GM21423 (cell line): ENCODE results near the gene BCL11A.

Experiments used
- ATAC-seq: cut with Tn5 transposase; IDR thresholded peaks from one replicate; pipeline ENCODE4 v1.9.1; 2021; ENCODE audit warnings: mild to moderate bottlenecking, moderate library complexity; ENCODE audit not compliant: unreplicated experiment

Gene BCL11A

DNA sequence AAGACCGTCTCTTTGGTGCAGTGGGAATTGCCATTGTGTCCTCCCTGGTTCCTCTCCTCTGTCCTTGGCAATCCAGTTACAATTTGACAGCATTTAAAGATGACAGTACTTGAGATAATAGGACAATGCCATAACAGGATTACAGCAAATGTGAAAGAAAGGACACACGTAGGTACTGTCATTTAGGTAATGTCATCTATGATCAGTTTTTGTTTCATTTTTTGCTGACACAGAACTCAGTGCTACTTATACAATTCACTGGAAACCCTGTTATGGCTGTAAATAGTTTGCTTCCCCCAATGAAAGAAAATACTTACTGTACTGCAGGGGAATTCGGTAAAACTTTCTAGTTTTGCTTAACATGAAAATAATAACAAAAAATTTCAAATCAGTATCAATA is 65.2 kb downstream of the BCL11A start:
- peak; percentile 50 for ATAC-seq

DNA sequence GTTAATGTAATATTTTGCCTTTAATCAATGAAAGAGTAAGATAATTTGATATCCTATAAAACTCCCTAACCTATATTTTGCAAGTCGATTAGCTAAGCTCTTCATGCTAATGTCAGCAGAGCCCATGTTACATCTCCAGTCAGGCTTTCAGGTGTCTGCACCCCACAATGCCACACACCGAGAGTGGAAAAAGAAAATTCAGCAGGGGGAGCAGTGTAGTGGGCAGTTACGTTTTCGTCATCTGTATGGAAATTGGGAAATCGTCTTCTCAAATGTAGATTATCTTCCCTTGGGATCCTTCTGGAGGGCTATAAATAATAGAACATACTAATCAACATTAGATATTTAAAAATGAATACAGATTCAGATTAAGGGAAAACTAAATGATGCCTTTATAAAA is 66.3 kb downstream of the BCL11A start:
- ATAC-seq: no peak

DNA sequence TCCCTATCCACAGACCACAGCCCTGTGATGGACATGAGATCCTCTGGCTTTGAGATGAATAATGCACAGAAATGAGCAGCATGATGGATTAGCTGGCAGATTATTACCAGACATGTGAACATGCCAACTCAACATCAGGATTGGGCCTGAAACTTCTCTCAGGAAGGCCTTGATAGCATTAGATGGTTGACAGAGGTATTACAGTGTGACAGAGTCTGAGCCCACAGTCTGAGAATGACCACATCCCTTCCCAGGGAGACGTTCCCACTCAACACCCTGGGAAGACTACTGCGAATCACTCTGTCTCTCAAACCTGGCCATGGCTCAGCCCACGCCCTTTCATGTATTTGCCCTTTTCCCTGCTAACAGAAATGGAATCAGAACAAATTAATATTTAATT is 66.9 kb downstream of the BCL11A start:
- ATAC-seq: no peak

DNA sequence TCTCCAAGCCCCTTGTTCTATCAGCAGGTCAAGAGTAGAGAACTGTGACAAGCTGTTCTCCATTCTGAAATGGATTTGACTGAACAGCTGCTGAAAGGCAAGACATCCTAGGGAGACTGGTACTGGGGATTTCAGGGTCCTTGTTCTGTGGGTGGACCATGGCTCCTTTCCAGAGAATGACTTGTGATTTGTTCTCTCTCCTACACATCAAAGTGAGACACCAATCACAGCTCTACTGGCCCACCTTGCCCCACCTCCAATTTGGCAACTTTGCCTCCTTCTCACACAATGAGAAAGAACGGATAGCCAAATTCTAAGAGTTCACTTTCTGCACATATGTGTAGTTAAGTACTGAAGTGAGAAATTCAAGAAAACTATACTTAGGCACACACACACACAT is 67.4 kb downstream of the BCL11A start:
- ATAC-seq: no peak

DNA sequence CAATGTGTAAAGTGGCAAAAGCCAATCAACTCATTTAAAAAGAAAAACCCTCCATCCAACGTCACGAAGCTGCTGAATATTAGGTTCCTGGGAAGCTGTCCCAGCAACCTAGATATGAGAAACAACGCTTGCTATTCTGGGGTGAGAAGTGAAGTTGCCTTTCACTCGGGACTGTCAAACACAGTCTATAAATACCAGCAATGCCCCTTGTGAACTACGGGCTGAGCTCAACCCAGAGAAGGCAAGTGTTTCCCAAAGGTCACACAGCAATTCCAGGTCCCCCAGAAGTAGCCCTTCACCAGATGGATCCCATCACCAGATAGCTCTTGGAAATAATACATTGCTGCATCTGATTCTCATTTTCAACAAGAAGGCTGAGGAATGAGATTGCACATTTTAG is 67.9 kb downstream of the BCL11A start:
- no peak for ATAC-seq

DNA sequence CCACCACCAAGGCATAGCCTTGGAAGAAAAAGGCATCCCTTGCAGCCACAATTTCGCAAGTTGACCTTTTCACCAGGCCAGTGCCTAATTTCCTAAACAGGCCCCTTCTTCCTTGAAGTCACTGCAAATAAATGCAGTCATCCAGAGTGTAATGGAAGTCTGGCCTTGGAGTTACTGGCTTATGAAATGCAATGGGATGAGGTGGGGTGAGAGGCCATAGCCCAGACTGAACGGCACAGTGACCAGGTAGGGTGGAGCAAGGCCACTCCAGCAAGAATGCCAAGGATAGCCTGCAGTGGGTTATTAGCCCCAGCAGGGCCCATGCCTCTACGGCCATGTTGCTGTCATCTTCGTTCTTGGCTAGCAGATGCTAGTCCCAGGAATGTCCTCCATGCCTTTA is 68.4 kb downstream of the BCL11A start:
- no peak for ATAC-seq

DNA sequence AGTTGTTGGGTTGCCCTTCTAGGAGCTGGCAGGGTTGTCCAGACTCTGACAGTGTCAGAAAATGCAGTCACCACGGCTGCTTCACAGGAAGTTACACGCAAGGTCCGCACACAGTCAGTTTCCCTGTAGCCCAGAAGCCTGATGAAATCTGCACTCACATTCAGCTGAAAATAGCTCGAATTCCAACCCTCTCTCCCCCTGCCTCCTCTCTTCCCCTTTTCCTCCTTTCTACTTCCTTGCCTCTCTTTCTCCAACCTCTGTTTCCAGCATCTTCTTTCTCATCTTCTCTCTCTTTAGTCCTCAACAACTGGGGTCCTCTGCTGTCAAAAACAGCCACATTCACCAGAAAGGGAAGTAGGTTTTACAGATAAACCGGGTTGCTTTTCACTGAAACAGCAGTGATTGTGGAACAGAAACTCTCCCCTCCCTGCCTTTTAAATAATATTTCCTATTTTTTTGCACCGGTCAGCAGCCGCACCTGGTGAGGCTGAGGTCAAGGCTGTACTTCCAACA is 69.3 kb downstream of the BCL11A start:
- no peak for ATAC-seq

DNA sequence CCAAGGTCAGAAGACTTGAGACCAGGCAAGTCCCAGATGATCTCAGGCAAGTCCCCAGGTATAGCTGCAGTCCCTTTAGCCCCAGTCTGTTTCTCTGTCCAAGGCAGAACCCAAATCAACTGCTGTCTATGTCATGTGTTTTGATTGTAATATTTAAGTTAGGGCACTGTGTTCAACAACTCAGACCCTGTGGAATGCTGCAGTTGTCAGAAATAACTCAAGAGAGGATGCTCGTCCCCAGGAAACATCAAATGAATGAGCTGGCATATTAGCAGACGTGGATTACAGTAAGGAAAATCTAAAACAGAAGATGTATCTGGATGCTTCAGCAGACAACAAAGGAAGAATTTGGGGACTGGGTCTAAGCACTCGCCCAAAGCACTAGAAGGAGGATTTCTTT is 70.1 kb downstream of the BCL11A start:
- no peak for ATAC-seq

DNA sequence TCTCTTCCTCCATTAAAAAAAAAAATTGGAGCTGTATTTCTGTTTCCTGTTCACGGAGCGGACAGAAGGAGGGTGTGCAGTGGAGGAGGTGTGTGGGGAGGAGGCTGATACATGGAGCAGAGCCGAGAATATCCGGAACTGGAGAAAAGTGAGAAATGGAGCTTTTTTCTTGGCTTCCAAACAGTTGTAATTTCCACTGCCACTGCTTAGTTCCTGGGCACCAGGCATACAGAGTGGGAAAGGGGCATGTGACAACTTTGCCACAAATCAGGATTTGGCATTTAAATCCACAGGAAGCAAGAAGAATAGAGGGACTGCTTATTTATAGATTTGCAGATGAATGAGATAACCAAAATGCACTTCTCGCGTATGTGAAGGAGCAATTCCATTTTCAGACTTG is 71.2 kb downstream of the BCL11A start:
- ATAC-seq: no peak

DNA sequence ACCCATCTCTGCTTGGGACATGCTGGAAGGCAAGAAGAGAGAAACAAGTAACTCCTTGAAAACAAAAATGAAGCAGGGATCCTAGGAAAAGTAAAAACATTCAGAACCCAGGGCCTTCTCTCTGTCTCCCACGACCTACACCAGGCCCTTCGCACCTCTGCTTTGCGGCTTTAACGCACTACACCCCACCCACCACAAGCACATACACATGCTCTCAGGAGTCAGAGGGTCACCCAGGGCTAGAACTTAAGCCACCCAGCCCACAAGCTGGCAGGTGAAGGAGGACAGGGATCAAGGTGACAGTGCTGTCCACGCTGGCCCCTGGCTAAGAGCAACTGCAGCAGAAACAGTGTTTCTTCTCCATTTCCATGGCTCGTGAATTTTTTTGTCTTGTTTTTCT is 72.2 kb downstream of the BCL11A start:
- ATAC-seq: no peak

DNA sequence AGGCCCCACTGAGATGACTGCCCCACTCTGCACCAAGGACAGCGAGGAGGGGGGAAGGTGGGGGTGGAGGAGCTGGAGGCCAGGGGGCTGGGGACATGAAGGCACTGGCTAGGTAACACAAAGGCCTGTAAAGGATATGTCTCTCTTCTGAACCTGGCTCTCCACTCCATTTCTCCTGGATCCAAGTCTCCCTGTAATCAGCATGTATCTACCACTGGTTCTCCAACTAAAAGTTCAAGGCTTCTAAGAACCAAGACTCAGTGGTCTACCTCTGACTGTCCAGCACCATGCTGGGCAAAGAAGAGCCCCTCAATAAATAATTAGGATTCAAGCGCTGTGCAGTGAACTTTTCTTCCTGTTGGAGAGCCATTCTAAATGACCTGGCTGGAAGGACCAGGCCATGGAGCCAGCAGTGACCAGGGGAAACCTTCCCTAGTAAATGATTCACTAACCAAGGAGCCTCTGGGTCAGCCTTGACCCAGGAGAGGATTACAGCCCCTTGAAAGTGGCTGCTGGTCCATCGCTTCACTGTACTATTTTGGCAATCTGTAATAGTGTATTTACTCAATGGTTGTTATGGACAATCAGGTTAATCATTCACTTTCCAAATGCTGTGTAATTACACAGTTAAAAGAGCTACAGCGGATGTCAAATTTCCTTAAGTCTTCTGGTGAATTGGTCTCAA is 73.2 kb downstream of the BCL11A start:
- no peak for ATAC-seq

DNA sequence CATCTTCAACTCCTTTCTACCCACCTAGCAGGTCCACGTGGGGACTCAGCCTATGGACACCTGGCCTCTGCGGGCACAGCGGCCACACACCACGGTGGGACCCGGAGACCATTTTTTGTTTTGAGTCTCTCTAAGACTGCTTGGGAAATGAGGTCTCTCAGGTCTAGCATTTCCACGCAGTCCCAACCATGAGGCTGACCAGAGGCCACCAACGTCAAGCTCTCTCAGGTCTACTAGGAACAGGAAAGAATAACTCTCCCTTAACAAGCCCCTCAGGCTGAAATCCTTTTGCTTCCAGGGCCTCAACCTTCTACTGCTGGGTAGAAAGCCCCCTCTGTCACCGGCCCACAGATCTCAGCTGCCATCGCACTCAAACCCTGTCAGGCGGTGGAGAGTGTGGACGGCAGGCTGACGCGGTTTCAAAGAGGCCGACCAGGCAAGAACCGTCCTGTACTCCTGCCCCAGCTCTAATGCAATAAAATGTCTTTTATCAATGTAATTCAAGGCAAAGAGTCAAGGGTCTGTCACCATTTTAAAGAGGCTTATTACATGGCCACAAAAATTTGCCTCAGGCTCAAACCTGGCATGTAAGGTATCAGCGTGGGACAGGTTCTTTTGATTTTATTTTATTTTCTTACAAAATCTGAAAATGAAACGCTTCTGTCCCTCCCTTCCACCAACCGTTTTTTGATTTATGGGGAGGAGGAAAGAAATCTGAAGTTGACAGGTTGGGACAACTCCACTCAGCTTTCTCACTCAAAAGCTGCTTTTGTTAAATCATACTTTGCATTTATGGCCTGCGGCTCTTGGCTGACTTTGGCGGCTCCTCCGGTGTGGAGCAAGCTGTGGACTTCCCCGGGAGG is 74.0 kb downstream of the BCL11A start:
- no peak for ATAC-seq

DNA sequence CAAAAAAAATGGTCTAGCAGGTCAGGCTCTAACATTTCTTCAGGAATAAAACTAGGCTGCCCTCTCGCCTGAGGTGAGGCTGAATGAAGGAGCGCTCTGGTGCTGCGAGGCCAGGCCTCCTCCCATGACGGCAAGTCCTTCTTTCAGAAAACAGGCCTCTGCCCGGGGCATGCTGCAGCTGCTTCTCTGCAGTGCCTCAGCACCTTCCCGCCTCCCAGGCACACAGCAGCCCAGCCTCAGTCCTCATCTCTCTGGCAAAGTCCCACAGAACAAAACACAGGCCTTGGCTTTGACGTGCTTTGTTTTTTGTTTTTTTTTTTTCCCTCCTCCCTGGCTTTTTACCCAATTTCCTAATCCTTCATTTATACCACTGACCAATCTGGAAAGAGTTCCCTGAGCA is 74.8 kb downstream of the BCL11A start:
- ATAC-seq: no peak

DNA sequence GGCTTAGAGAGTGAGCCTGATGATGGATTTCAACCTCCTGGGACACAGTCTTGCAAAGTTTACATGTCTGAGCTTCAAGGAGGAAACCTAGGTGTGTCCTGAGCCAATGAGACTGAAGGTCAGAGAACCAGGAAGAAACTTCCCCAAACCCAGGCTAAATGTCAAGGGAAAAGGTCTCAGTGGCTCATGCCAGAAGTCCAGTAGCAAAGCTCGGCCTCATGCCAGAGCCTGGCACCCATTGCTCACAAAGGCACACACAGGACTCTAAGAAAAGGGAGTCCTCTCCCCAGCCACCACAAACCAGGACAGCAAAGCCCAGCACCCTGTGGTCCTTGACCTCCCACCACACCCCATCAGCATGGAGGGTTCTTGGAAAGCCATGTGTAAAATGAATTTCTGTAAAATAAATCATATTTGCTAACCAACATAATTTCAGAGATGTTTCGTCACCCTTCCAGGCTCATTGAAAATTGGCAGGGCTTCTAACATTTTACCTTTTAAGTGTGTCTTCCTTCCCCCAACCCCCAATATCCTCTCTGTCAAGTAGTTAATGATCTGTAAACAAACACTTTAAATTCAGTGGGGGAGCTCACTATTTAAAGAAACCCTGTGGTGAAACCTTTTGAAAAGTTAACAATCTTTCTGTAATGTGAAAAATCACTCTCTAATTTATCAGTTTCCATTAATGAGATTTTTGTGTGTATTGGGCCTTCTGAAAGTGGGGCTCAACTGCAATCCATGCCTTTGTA is 77.1 kb downstream of the BCL11A start:
- ATAC-seq: no peak

DNA sequence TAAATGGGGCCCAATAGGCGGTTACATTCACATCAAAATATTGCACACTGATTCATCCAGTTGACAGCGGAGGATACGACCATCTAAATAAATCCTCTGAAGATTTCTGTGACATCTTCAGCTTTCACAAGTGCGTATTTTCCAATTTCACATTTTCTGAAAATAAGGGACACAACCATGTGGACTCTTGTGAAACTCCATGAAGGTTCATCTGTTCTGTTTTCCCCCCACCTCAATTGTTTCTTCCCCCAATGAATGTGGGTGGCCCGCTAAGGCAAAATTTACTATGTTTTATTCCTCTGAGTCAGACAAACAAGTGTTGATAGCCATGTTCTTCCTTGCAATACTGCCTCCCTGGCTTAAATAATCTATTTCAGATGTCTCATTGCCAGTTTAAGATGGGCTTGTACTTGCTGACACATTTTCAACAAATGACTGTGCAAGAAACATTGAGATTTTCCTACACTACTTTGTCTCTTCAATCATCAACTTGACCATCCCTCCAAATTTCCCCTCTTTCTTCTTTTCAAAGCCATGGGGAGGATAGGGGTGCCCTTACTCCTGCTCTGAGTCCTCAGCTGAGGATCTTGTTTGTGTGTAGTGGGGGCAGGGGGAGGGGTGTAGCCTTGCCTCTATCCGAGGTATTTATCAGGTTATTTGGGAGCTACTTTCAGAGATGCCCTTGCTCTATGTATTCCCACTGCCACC is 78.2 kb downstream of the BCL11A start:
- no peak for ATAC-seq

DNA sequence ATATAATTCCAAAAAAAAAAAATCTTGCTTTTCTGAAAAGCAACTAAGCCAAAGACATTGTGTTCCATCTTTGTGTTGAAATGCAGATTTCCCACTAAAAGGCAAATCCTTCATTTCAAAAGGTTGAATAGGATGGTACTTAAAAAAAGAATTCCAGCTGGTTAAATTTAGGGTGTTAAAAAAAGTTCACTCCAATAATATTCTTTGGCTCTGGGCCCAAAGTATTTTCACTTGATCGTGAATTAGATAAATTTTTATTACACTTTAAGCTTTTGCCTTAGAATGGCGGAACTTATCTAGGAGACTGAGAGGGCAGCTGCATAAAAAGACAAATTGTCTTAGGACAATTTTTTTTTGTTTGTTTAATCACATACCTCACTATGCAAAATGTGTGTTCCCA is 79.2 kb downstream of the BCL11A start:
- ATAC-seq: no peak

DNA sequence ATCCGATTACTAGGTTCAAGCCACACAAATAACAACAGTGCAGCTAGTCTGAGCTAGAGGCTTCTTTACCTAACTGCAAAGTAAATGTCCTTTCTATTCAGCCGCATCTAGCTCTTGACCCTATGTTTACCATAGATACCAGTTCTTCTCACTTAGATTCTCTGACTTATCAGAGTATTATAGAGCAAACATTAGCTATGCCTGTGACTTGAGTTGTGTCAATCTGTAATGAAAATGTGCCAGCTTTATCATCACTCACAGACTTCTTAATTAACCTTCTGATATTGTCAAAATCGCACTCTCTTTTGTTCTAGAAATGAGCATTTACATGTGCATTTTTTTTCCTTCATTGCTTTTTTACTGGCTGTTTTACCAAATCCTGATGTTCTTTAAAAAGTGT is 79.9 kb downstream of the BCL11A start:
- no peak for ATAC-seq

DNA sequence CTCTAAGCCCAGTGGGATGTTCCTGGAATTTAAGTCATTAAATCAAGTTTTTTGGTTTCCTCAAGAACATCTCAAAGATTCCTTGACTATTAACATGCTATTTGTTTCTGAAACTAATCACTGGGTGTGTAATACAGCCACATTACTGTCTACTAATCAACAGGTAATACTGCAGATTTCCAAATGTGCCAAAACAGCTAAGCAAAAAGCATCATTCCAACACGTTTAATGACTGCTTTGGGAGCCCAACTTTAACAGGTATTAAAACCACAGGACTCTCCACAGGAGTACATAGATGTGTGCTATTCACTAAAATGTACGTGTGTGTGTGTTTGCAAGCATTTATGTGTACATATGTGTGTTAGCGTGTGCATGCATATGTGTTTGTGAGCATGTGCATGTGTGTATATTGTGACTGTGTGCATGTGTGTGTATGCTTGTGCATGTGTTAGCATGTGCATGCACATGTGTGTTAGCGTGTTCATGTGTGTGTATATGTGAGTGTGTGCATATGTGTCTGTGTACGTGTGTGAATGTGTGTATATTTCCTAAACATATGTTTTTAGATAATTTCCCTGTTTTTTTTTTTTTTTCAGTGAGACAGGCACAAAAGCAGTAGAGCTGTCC is 80.7 kb downstream of the BCL11A start:
- no peak for ATAC-seq

DNA sequence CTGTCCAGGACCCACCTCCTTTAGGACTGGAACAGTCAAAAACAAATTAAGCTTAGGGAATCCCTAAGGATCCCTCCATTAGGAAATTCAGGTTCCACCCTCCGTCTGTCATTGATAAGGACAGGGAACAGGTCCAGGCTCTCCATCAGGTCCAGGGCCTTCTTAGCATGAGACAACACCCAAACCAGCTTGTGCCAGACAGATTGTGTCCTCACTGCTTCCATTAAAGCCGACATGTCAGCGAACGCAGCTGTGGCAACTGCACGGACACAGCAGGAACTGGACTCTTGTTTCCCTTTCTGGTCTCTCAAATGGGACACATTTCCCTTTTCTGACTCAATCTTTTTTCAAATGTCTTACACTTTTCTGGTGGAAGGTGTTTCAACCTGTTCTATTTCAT is 81.4 kb downstream of the BCL11A start:
- ATAC-seq: no peak

DNA sequence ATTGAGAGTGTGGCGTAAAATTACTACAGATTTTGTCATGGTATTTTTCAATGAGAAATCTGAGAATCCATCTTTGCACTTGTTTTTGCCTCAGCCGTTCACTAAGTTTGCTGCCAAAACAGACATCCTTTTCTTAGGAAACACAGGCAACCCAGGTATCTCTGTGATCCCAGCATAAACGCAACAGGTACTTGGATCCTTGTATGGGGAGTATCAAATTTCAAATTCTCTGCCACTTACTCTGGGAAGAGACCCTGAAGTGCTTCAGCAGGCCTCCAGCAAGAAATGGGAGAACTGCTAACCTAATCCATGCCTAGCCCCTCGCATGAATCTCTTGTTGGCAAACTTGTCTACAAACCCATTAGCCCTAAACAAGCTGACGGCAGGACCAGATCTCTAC is 83.1 kb downstream of the BCL11A start:
- no peak for ATAC-seq
